GM21528 (cell line): ENCODE data around the gene XIRP1.

Source experiments
- ATAC-seq: cut with Tn5 transposase; IDR thresholded peaks from one replicate; pipeline ENCODE4 v1.9.1; 2021; ENCODE audit warnings: mild to moderate bottlenecking, moderate library complexity; ENCODE audit not compliant: unreplicated experiment, low FRiP score

XIRP1 gene

GRCh38 chr3:39168156-39168780 is 24.1 kb downstream of the XIRP1 start:
- ATAC-seq = no peak

DNA sequence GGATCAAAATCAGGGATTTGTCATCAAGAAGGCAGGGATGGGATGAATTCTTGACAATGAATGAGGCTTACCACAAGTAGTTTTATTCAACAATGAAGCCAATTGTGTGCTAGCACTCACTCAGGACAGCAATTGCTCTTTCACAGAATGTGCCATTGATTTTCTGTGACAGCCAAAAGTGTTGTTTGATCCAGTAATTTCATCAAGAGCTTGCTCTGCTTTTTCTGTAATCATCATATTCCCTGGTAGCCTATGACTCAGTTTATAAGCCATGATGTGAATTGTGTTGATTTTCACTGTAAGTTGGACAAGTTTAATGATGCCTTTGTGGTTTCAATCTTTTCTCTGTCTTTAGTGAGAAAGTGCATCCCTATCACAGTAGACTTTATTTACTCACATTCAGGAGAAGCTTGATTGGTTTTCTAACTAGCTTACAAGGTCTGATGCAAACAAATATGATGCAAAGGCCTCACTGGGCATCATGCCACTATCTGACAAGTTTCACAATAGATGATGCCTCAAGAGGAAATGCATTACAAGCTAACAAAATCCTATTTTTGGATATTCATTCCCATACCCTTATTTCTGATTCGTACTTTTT is 25.4 kb downstream of the XIRP1 start:
- ATAC-seq = no peak

- no peak for ATAC-seq
These were observed 26.2 kb downstream of the XIRP1 start for GRCh38 chr3:39166134-39166710.

DNA sequence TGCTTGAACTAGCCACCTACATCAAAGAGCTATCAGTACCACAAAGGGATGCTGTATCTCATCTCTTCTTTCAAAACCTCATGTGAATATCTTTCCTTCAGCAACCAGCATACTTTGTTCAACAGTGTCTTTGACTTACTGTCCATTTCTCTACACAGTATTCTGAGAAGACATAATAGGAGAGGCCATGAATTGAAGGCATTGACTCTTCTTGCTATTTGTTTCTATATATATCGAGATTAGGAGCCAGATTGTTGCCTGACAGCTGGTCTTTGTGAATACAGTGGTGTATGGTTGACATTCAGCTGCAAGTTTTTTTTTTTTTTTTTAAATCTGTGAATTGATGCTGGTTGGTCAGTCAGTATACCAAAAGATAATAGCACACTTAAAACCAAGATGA is 26.9 kb downstream of the XIRP1 start:
- no peak for ATAC-seq

GRCh38 chr3:39164414-39164813 is 28.0 kb downstream of the XIRP1 start:
- no peak for ATAC-seq

DNA sequence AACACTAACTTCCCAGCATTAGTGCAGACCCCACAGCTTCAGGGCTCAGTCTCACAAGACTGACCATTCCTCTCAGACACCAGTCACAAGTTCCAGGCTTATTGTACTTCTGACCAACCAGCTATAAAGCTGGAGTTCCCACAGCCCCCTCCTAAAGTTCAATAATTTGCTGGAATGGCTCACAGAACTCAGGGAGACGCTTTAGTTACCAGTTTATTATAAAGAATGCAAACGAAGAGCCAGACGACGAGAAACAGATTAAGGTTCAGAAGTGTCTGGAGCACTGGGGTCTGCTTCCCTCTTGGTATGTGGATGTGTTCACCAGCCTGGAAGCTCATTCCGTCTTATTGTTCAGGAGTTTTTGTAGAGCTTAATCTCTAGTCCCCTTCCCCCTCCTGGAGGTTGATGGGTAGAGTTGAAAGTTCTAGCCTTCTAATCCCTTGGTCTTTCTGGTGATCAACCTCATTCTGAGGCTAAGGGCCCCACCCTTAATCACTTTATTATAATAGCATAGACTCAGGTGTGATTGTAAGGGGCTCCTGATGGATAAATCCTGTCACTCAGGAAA is 34.2 kb downstream of the XIRP1 start:
- ATAC-seq = no peak

GRCh38 chr3:39157359-39157758 is 35.0 kb downstream of the XIRP1 start:
- ATAC-seq = no peak

DNA sequence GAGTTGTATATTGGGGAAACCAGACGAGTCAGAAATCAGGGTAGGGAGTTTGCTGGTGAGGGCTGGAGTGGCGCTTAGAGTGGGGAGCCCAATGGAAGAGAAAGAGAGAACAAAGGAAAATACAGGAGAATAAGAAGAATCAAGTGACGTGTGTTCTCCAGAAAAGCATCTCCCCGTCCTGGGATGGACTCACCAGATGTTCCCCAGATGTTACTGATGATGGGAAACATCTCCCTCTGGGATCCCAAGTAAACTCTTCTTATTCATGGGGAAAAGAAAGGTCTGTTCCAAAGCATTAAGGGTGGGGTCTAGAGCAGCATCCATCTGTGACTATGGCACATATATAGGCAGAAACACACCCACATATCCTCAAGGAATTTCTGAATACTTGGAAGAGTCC is 36.0 kb downstream of the XIRP1 start:
- ATAC-seq = no peak

DNA sequence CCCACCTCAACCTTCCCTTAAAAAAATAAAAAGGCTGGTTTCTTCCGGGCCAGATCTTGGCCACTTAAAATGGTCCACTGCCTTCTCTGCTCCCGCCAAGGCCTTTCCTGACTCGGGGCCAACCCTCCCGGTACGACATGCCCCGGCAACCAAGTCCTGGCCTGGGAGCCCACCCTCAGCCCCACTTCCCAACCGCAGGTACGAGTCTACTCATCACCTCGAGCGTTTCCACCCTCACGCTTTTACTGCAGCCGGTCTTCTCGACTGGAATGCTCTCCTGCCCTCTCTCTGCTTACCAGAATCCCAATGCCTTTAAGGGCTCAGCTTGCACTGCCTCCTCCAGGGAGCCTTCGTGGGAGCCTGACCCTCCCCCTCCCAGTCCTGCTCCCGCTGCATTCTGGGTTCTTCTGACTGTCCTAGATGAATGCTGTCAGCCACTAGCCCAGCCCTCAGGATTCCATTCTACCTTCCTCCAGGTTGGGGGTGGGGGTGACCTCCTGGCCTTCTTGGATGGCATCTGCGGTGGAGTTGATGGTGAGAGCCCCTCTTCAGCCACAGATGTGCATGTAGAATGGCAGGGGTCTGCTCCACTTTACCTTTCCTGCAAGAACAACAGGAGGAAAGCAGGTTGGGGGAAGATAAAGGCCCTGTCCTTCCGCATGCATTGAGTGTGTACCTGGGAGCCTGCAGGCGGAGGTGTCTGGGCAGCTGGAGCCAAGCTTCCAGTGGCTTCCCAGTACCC is 37.9 kb downstream of the XIRP1 start:
- no peak for ATAC-seq

- no peak for ATAC-seq
These were observed 38.5 kb downstream of the XIRP1 start for GRCh38 chr3:39153977-39154279.

- no peak for ATAC-seq
These were observed 41.4 kb downstream of the XIRP1 start for GRCh38 chr3:39150803-39151631.

GRCh38 chr3:39150148-39150802 is 42.1 kb downstream of the XIRP1 start:
- no peak for ATAC-seq

GRCh38 chr3:39149498-39150147 is 42.8 kb downstream of the XIRP1 start:
- no peak for ATAC-seq

DNA sequence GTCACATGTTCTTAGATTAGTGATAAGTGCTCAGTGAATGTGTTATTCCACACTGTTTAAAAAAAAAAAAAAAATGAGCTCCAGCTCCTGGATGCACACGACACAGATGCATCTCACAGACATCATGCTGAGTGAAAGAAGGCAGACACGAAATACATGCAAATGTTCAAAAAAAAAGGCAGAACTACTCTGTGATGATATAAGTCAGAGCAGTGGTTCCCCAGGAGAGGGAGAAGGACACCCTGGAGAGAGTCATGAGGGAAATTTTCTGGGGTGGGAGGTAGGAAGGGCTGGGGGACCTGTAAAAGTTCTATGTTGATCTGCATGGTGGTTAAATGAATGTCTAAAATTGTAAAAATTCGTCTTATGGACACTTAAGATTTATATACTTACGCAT is 43.3 kb downstream of the XIRP1 start:
- no peak for ATAC-seq

DNA sequence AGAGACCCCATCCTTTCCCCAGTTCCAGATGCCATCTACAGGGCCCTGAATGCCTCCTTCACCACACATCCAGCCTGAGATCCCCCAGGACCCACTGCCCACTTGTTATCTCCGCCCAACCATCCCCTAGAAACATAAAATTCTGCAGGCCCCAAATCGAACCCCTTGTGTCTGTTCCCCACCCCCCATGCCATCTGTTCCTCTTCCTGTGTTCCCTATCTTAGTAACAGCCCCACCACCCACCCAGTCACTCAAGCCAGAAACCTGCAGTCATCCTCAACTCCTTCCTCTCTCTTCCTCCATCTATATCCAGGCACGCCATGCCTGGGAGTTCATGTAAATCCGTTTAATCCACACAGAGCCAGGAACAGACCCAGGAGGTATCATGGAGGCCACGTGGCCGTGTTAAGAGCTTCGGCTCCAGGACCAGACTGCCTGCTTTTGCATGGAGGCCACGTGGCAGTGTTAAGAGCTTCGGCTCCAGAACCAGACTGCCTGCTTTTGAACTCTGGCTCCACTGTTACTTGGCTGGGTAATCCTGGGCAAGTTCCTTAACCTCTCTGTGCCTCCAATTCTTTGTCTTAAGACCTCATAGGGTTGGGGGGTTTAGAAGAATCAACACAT is 43.8 kb downstream of the XIRP1 start:
- no peak for ATAC-seq

- ATAC-seq = peak; percentile 30
These were observed 44.5 kb downstream of the XIRP1 start for GRCh38 chr3:39147711-39148434.

DNA sequence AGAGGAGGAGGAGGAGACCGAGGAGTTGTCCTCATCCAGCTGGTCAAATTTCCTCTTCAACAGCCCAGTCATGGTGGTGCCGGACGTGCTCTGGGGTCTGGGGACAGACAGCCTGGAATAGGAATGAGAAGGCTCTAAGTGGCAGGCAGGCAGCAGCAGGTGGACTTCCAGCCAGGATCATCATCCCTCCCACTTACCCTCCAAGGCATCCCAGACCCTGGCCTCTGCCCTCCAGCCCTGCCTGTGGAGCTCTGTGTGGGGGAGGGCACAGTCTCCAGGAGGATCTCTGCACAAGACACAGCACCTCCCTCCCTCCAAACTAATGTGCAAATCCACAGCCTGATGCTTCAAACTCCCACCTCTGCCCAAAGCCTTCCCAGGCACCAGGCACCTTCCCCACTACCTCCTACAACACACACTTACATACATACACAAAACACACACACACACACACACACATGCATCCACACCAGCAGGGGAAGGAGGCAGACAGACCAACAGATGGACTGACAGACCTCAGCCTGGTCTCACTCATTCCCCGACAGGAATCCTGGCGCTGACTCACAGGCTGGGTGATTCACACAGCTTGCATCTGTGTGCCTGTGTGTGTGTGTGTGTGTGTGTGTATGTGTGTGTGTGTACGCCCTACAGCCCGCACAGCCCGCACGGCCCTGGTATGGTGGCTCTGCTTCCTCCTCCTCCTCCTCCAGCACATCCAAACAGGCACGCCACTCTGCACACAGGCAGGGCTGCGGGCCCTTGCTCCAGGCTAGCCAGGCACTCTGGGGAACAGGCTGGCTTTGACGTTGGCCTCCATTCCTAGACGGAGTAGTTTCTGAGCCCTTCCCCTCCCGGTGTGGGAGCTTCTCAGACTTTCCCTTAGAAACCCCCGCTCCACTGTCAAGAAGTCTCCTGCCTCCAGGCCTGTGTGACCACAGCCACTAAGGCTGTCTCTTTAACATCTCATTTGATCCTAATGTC is 45.5 kb downstream of the XIRP1 start:
- peak; percentile 10 for ATAC-seq
